SJSA1 (cell line): ENCODE data around the gene CACNG7. TPM values are rescaled to one million over a fixed set of nuclear protein-coding genes. Genes with fewer than 3 reads are reported as not detected.
A peak's percentile ranks its signal among the peaks of the same experiment; 100 is the strongest.

Experiments used
- DNase-seq, 2 experiments: peaks; one replicate each; pipeline ENCODE4 v3.0.0-alpha.2; 2015 to 2020; ENCODE audit warnings: low spot score in 2 of 2, low read depth in 1 of 2
- H3K27ac ChIP-seq: fragments of 250-450 bp; sonication (Bioruptor Pico); 2 replicates; pipeline ENCODE4 v1.5.1; 2020; ENCODE audit warnings: mild to moderate bottlenecking, moderate library complexity
- H3K27me3 ChIP-seq: fragments of 250-450 bp; sonication (Bioruptor Pico); replicated peaks from 2 replicates; pipeline ENCODE4 v1.5.1; 2020; ENCODE audit warnings: mild to moderate bottlenecking, moderate library complexity
- H3K36me3 ChIP-seq: fragments of 250-450 bp; sonication (Bioruptor Pico); 2 replicates; pipeline ENCODE4 v1.5.1; 2020; ENCODE audit warnings: mild to moderate bottlenecking
- H3K4me1 ChIP-seq: fragments of 250-450 bp; sonication (Bioruptor Pico); replicated peaks from 2 replicates; pipeline ENCODE4 v1.6.1; 2021; ENCODE audit warnings: mild to moderate bottlenecking
- H3K4me3 ChIP-seq: fragments of 250-450 bp; sonication (Bioruptor Pico); 2 replicates; pipeline ENCODE4 v1.5.1; 2020; ENCODE audit warnings: mild to moderate bottlenecking
- H3K9me3 ChIP-seq: fragments of 250-450 bp; sonication (Bioruptor Pico); replicated peaks from 2 replicates; pipeline ENCODE4 v1.5.1; 2020; ENCODE audit warnings: mild to moderate bottlenecking
- total RNA-seq: library from RNA; depleted of rRNA; stranded (reverse); fragments of >200 nt; shearing (Covaris generic); gene quantifications from 2 replicates; pipeline ENCODE4 v1.2.3, GENCODE V29; 2014

CACNG7 gene
- total RNA-seq, 1 experiment from 2014 or later, result not detected

DNA sequence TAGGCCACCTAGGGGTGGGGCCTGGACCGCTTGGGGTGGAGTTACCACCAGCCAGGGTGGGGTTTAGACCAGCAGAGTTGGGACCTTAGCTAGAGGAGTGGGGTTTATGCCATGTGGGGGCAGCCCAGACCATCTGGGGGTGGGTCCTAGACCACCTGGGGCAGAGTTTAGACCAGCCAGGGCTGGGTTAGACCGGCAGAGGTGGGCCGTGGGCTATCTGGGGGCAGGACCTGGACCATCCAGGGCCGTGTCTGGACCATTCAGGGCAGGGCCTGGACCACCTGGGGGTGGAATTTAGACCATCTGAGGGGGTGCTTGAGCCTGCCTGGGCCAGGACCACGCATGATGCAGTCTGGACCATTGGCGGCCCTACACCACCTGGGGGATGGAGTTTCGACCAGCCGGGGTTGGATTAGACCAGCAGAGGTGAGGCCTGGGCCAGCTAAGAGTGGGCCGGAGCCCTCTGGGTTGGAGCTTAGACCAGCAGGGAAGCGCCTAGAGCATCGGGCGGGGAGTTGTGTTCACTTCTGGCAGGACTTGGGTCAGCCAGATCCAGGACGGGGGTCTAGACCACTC lies 72.4 kb downstream of the CACNG7 start:
- H3K9me3 ChIP-seq, result peaks cover 7% of the 10 kb centered on the region
- DNase-seq, result no peak
- H3K27me3 ChIP-seq, result peaks cover 31% of the 10 kb centered on the region
- H3K27ac ChIP-seq, result no peak overlapping the region
- no peaks in the 10 kb centered on the region for H3K36me3 ChIP-seq
- peaks cover 24% of the 10 kb centered on the region for H3K4me1 ChIP-seq
- H3K4me3 ChIP-seq, result no peak overlapping the region

DNA sequence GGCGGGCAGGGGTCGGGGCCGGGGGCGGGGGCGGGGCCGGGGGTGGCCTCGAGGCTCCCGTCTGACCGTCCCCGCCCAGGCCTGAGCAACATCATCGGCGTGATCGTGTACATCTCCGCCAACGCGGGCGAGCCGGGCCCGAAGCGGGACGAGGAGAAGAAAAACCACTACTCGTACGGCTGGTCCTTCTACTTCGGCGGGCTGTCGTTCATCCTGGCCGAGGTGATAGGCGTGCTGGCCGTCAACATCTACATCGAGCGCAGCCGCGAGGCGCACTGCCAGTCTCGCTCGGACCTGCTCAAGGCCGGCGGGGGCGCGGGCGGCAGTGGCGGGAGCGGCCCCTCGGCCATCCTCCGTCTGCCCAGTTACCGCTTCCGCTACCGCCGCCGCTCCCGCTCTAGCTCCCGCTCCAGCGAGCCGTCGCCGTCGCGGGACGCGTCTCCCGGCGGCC lies 72.9 kb downstream of the CACNG7 start:
- H3K27me3 ChIP-seq, result peaks cover 31% of the 10 kb centered on the region
- H3K9me3 ChIP-seq, result peaks cover 7% of the 10 kb centered on the region
- no peaks in the 10 kb centered on the region for H3K36me3 ChIP-seq
- no peak for DNase-seq
- H3K27ac ChIP-seq, result no peak overlapping the region
- peaks cover 24% of the 10 kb centered on the region for H3K4me1 ChIP-seq
- peak overlapping the region; percentile 33 for H3K4me3 ChIP-seq

GRCh38 chr19:53982611-53983010 lies 73.5 kb downstream of the CACNG7 start:
- H3K9me3 ChIP-seq, result peaks cover 7% of the 10 kb centered on the region
- no peaks in the 10 kb centered on the region for H3K36me3 ChIP-seq
- H3K4me1 ChIP-seq, result peaks cover 24% of the 10 kb centered on the region
- H3K4me3 ChIP-seq, result peak overlapping the region; percentile 33
- no peak overlapping the region for H3K27ac ChIP-seq
- DNase-seq, result no peak
- H3K27me3 ChIP-seq, result peaks cover 31% of the 10 kb centered on the region

DNA sequence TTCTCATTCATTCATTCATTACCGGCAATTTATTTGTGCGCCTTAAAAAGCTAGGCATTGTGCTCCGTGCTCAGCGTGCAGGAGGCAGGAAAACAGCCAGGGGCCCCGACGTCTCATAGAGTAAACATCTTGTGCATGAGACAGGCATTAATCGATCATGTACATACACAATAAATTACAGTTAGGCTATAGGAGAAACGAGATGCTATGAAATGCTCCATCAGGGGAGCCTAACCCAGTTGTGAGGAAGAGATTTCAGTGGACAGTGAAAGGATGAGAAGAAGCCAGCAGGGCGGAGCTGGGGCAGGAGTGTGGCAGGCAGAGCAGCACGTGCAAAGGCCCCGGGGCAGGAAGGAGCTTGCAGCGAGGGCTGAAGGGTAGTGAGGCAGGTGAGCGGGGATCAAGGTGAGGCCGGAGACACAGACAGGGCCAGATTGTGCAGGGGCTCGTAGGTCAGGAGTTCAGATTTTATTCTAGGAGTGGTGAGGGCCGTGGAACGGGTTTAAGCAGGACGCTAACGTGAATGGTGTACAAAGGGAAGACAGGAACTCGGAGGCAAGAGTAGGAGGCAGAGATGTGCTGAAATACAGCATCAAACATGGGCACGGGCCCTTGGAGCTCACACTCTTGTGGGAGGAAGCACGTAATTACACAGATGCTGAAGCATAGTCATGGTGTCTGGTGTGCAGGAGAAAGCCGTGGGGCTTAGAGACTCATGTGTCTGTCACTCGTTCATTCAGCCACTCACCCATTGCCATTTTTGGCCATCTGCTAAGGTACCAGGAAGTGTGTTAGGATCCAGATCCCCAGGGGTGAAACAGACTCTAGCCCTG lies 74.6 kb downstream of the CACNG7 start:
- Histone ChIP-seq H3K9me3 (peaks cover 3% of the 10 kb centered on the region; the same call in 1 of the 2 replicates), H3K27ac (no peak overlapping the region)

DNA sequence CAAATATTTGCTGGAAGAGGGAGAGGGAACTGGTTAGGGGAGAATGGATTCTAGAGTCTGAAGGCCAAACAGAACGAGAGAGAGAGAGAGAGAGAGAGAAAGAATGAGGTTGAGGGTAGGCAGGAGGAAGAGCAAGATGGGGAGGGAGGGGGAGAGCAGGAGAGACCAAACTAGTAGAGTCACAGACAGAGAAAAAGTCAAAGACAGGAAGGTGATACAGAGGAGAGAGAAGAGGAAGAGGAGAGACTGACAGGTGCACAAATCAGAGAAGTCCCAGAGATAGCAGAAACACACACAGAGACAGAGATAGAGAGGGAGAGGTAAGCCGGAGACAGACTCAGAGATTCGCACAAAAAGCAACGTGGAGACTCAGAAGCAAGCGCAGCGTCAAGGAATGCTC lies 76.8 kb downstream of the CACNG7 start:
- DNase-seq, result no peak
- H3K36me3 ChIP-seq, result no peaks in the 10 kb centered on the region
- peaks cover 4% of the 10 kb centered on the region for H3K4me1 ChIP-seq
- H3K4me3 ChIP-seq, result no peak overlapping the region
- H3K27me3 ChIP-seq, result peaks cover 19% of the 10 kb centered on the region
- H3K9me3 ChIP-seq, result no peaks in the 10 kb centered on the region
- no peak overlapping the region for H3K27ac ChIP-seq

More for the DNA sequence above, 74.6 kb downstream of the CACNG7 start:
- no peaks in the 10 kb centered on the region for H3K36me3 ChIP-seq
- DNase-seq, result no peak
- H3K4me3 ChIP-seq, result no peak overlapping the region
- H3K4me1 ChIP-seq, result peaks cover 19% of the 10 kb centered on the region
- peaks cover 25% of the 10 kb centered on the region for H3K27me3 ChIP-seq

- no peaks in the 10 kb centered on the region for H3K9me3 ChIP-seq
- no peak overlapping the region for H3K4me3 ChIP-seq
- H3K4me1 ChIP-seq, result 0 out of 2 replicates have a peak, but pooled peaks cover 5% of the 10 kb centered on the region
- H3K27ac ChIP-seq, result no peak overlapping the region
- DNase-seq, result no peak
- no peaks in the 10 kb centered on the region for H3K36me3 ChIP-seq
- H3K27me3 ChIP-seq, result peaks cover 24% of the 10 kb centered on the region; the same call in 1 of the 2 replicates
Observed at GRCh38 chr19:53988981-53989380, 79.9 kb downstream of the CACNG7 start.

DNA sequence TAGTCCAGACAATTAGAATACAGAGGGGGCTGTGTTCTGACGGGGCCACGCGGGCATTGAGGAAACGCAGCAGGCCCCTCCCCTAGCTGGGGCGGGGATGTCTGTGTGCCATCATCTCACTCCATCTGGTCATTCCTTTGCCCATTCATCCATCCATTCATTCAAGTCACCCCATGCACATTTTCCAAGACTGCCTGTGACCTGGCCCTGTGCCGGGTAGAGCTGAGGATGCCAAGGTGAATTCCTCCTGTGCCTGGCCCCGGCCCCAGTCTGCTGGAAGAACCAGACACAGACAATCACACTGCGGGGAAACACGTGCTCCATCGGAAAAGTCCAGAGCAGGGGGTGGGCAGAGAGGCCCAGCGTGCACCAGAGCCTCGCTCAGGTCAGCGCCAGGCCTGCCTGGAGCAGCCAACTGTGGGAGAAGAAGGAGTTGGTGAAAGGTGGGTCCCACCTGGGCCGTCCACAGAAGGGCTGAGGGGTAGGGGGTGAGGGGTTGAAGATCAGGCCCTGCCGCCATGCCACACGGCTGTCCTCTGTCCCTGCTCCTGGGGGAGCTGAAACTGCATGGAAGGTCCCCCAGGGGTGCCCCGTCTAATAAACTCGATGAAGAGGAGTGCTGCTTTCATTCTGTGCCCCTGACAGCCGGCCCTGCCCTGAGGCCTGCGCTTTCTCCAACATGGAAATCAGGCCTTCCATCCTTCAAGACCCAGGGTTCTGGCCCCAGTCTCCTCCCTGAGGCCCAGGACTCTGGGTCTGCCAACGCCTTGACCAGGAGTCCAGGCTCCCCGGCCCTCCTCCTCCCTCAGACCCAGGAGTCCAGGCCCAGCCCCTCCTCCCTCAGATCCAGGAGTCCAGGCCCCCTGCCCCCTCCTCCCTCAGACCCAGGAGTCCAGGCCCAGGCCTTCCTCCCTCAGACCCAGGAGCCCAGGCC lies 80.8 kb downstream of the CACNG7 start:
- no peak for DNase-seq

DNA sequence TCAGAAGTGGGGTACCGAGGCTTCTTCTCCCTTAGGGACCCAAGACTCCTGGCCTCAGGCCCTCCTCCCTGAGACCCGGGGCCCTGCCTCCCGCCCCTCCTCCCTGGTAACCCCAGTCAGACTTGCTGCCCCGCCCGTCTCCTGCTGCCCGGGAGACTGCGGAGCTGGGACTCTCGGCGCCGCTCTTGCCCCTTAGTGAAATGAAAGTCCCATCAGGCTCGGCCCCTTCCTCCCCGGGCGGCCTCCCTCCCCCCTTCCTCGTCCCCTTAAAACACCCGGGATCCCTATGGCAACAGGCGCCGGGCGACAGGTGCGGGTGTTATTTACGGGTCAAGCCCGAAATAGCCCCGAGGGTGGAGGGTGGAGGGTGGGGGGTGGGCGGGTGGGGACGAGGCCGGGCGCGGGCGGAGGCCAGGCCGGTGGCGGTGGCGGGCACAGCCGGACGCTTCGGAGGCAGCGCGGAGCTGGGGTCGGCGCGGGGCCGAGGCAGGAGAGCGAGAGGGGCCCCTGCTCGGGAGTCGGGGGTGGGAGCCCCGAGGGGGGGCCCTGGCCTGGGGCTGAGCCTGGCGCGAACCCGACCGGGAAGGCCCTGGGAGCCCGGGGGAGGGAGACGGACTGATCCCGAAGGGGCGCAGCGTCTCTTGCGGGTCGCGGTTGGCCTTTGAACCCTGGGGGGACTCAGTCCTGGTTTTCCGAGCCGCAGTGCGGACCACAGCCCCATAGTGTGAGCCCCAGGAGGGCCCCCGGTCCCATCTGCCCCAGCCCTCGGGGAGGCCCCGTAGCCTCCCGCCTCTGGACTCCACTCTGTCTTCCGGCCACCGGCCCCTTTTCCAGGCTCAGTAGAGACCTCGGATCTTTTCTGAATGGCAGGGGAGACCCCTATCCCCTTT lies 82.4 kb downstream of the CACNG7 start, which contains the start of gene CACNG6:
TSS of gene CACNG6 (plus strand) at position 414 of the 890 bp plus-strand sequence. CDS start 1,241 bp downstream, outside the sequence.
- Histone ChIP-seq H3K27ac (no peak within 1 kb of the TSS), H3K36me3 (no peaks in the 10 kb centered on the region), H3K9me3 (no peaks in the 10 kb centered on the region), H3K4me3 (peak within 1 kb of the TSS; percentile 25; the same call in 1 of the 2 replicates), H3K27me3 (peaks cover 43% of the 10 kb centered on the region), H3K4me1 (0 out of 2 replicates have a peak, but pooled peaks cover 5% of the 10 kb centered on the region)
- no peak for DNase-seq

More for the DNA sequence above, 80.8 kb downstream of the CACNG7 start:
- no peaks in the 10 kb centered on the region for H3K9me3 ChIP-seq
- H3K27ac ChIP-seq, result no peak overlapping the region
- no peak overlapping the region for H3K4me3 ChIP-seq
- no peaks in the 10 kb centered on the region for H3K36me3 ChIP-seq
- H3K27me3 ChIP-seq, result peaks cover 31% of the 10 kb centered on the region
- H3K4me1 ChIP-seq, result 0 out of 2 replicates have a peak, but pooled peaks cover 5% of the 10 kb centered on the region

DNA sequence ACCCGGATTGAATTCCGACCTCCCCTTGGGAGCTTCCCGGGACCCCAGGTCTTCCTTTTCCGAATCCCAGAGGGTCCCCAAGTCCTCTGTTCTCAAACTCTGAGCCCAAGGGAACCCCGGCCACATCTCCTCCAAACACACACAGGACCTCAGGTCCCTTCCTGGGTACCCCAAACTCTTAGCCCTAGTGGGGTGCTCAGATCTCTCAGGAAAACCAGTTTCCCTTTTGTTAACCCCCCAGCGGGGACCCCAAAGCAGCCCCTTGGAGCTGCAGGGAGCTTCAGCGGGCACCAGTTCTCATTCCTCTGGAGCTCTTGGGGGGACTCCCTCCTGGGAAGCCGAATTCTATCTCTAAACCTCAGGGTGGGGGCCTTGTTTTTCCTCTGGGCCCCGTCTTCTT lies 83.1 kb downstream of the CACNG7 start:
- 0 out of 2 replicates have a peak, but pooled peaks cover 5% of the 10 kb centered on the region for H3K4me1 ChIP-seq
- no peak for DNase-seq
- no peak overlapping the region for H3K4me3 ChIP-seq
- no peaks in the 10 kb centered on the region for H3K36me3 ChIP-seq
- no peak overlapping the region for H3K27ac ChIP-seq
- no peaks in the 10 kb centered on the region for H3K9me3 ChIP-seq
- H3K27me3 ChIP-seq, result peaks cover 43% of the 10 kb centered on the region

DNA sequence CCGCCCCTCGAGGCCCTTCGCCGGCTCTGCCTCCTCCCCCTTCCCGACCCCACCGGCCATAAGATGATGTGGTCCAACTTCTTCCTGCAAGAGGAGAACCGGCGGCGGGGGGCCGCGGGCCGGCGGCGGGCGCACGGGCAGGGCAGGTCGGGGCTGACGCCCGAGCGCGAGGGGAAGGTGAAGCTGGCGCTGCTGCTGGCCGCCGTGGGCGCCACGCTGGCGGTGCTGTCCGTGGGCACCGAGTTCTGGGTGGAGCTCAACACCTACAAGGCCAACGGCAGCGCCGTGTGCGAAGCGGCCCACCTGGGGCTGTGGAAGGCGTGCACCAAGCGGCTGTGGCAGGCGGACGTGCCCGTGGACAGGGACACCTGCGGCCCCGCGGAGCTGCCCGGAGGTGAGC lies 83.7 kb downstream of the CACNG7 start:
- H3K9me3 ChIP-seq, result no peaks in the 10 kb centered on the region
- H3K4me3 ChIP-seq, result no peak overlapping the region
- no peak for DNase-seq
- H3K36me3 ChIP-seq, result no peaks in the 10 kb centered on the region
- H3K27me3 ChIP-seq, result peaks cover 46% of the 10 kb centered on the region
- no peak overlapping the region for H3K27ac ChIP-seq
- H3K4me1 ChIP-seq, result 0 out of 2 replicates have a peak, but pooled peaks cover 5% of the 10 kb centered on the region

DNA sequence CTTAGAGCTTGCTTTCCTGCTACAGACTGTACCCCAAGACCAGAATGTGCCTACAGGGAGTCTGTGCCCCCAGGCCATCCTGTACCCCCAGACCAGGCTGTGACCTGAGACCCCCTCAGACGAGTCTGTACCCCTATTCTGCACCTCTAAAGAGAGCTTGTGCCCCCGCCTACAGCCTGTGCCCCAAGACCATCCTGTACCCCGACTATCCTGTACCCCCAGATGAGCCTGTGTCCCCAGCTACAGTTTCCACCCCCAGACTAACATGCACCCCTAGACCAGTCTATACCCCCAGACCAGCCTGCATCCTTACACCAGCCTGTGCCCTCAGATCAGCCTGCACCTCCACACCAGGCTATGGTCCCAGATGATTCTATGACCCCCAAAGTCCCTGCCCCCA lies 84.4 kb downstream of the CACNG7 start:
- no peak overlapping the region for H3K4me3 ChIP-seq
- DNase-seq, result no peak
- H3K4me1 ChIP-seq, result 0 out of 2 replicates have a peak, but pooled peaks cover 5% of the 10 kb centered on the region
- H3K9me3 ChIP-seq, result no peaks in the 10 kb centered on the region
- H3K27me3 ChIP-seq, result peaks cover 50% of the 10 kb centered on the region
- no peaks in the 10 kb centered on the region for H3K36me3 ChIP-seq
- H3K27ac ChIP-seq, result no peak overlapping the region
